ENCODE results near the gene CAMK2A. TPM values are rescaled to one million over a fixed set of nuclear protein-coding genes. Genes with fewer than 3 reads are reported as not detected.

Gene CAMK2A
- total and polyA plus RNA-seq, 5 donors = 8.0 to 18.4 (median 15.4) TPM

GRCh38 chr5:150206779-150207115 lies 82.8 kb downstream of the CAMK2A start:
- intact Hi-C loops (cut with DNase I) = no loop called here
- 91% methylated on average over 6 of the region's 6 CpGs for WGBS
- Histone ChIP-seq H3K4me3 (ENCODE audit: low read length) (no peak overlapping the region), H3K27me3 (ENCODE audit: control insufficient read depth, insufficient read depth) (no peaks in the 10 kb centered on the region), H3K4me1 (ENCODE audit: control insufficient read depth, insufficient read depth, low read length) (no peaks in the 10 kb centered on the region), H3K9me3 (ENCODE audit: control insufficient read depth, low read length) (no peaks in the 10 kb centered on the region), H3K27ac (ENCODE audit: low read length) (no peak overlapping the region)
- no peak for ATAC-seq
- DNase-seq = no peak

GRCh38 chr5:150206098-150206778 lies 83.3 kb downstream of the CAMK2A start:
- intact Hi-C loops (cut with DNase I) = no loop called here
- no peak for DNase-seq
- WGBS = 86% methylated on average over 6 of the region's 6 CpGs

GRCh38 chr5:150204590-150204960 lies 85.0 kb downstream of the CAMK2A start:
- 81% methylated on average over 13 of the region's 13 CpGs for WGBS
- peak in 1 of 2 donors; percentile 12 for ATAC-seq

More at GRCh38 chr5:150206098-150206778, 83.3 kb downstream of the CAMK2A start:
- Histone ChIP-seq H3K27ac (ENCODE audit: low read length) (no peak overlapping the region), H3K27me3 (ENCODE audit: control insufficient read depth, insufficient read depth) (no peaks in the 10 kb centered on the region), H3K4me1 (ENCODE audit: control insufficient read depth, insufficient read depth, low read length) (no peaks in the 10 kb centered on the region), H3K4me3 (ENCODE audit: low read length) (no peak overlapping the region), H3K9me3 (ENCODE audit: control insufficient read depth, low read length) (no peaks in the 10 kb centered on the region)
- no peak for ATAC-seq

GRCh38 chr5:150203832-150204589 lies 85.6 kb downstream of the CAMK2A start:
- WGBS = 68% methylated on average over 12 of the region's 12 CpGs
- no peaks in the 10 kb centered on the region for H3K9me3 ChIP-seq (ENCODE audit: control insufficient read depth, low read length)
- H3K27me3 ChIP-seq (ENCODE audit: control insufficient read depth, insufficient read depth) = no peaks in the 10 kb centered on the region
- ATAC-seq (peak in 1 of 2 donors; percentile 6), DNase-seq (peak; percentile 47 to 81 (median 74))
- no peak overlapping the region for H3K4me3 ChIP-seq (ENCODE audit: low read length)
- H3K27ac ChIP-seq (ENCODE audit: low read length) = no peak overlapping the region
- intact Hi-C loops (cut with DNase I) = no loop called here
- no peaks in the 10 kb centered on the region for H3K4me1 ChIP-seq (ENCODE audit: control insufficient read depth, insufficient read depth, low read length)

More at GRCh38 chr5:150204590-150204960, 85.0 kb downstream of the CAMK2A start:
- intact Hi-C loops (cut with DNase I) = no loop called here
- DNase-seq = no peak
- Histone ChIP-seq H3K27me3 (ENCODE audit: control insufficient read depth, insufficient read depth) (no peaks in the 10 kb centered on the region), H3K4me1 (ENCODE audit: control insufficient read depth, insufficient read depth, low read length) (no peaks in the 10 kb centered on the region), H3K4me3 (ENCODE audit: low read length) (no peak overlapping the region), H3K27ac (ENCODE audit: low read length) (no peak overlapping the region), H3K9me3 (ENCODE audit: control insufficient read depth, low read length) (no peaks in the 10 kb centered on the region)

- H3K27ac ChIP-seq (ENCODE audit: low read length) = no peak overlapping the region
- intact Hi-C loops (cut with DNase I) = no loop called here
- H3K27me3 ChIP-seq (ENCODE audit: control insufficient read depth, insufficient read depth) = no peaks in the 10 kb centered on the region
- DNase-seq = no peak
- H3K4me3 ChIP-seq (ENCODE audit: low read length) = no peak overlapping the region
- WGBS = 94% methylated on average over 10 of the region's 10 CpGs
- no peak for ATAC-seq
- no peaks in the 10 kb centered on the region for H3K9me3 ChIP-seq (ENCODE audit: control insufficient read depth, low read length)
- H3K4me1 ChIP-seq (ENCODE audit: control insufficient read depth, insufficient read depth, low read length) = no peaks in the 10 kb centered on the region
Observed at GRCh38 chr5:150202501-150202900, 87.1 kb downstream of the CAMK2A start.

GRCh38 chr5:150197476-150197875 lies 92.1 kb downstream of the CAMK2A start:
- H3K9me3 ChIP-seq (ENCODE audit: control insufficient read depth, low read length) = no peaks in the 10 kb centered on the region
- no peaks in the 10 kb centered on the region for H3K27me3 ChIP-seq (ENCODE audit: control insufficient read depth, insufficient read depth)
- H3K4me3 ChIP-seq (ENCODE audit: low read length) = no peak overlapping the region
- intact Hi-C loops (cut with DNase I) = no loop called here
- H3K27ac ChIP-seq (ENCODE audit: low read length) = no peak overlapping the region
- DNase-seq = no peak
- no peak for ATAC-seq
- no peaks in the 10 kb centered on the region for H3K4me1 ChIP-seq (ENCODE audit: control insufficient read depth, insufficient read depth, low read length)
- WGBS = 86% methylated on average over 1 of the region's 1 CpG

GRCh38 chr5:150196986-150197385 lies 92.6 kb downstream of the CAMK2A start:
- DNase-seq = peak in 1 of 3 donors; percentile 17
- H3K4me1 ChIP-seq (ENCODE audit: control insufficient read depth, insufficient read depth, low read length) = no peaks in the 10 kb centered on the region
- no peaks in the 10 kb centered on the region for H3K9me3 ChIP-seq (ENCODE audit: control insufficient read depth, low read length)
- no peak for ATAC-seq
- no peaks in the 10 kb centered on the region for H3K27me3 ChIP-seq (ENCODE audit: control insufficient read depth, insufficient read depth)
- no peak overlapping the region for H3K27ac ChIP-seq (ENCODE audit: low read length)
- intact Hi-C loops (cut with DNase I) = no loop called here
- 95% methylated on average over 16 of the region's 16 CpGs for WGBS
- H3K4me3 ChIP-seq (ENCODE audit: low read length) = no peak overlapping the region

- no peak overlapping the region for H3K4me3 ChIP-seq (ENCODE audit: low read length)
- DNase-seq (no peak), ATAC-seq (no peak)
- intact Hi-C loops (cut with DNase I) = no loop called here
- no peaks in the 10 kb centered on the region for H3K4me1 ChIP-seq (ENCODE audit: control insufficient read depth, insufficient read depth, low read length)
- WGBS = 73% methylated on average over 5 of the region's 5 CpGs
- no peaks in the 10 kb centered on the region for H3K27me3 ChIP-seq (ENCODE audit: control insufficient read depth, insufficient read depth)
- H3K9me3 ChIP-seq (ENCODE audit: control insufficient read depth, low read length) = no peaks in the 10 kb centered on the region
- H3K27ac ChIP-seq (ENCODE audit: low read length) = no peak overlapping the region
Observed at GRCh38 chr5:150196514-150196913, 93.1 kb downstream of the CAMK2A start.

GRCh38 chr5:150195736-150196485 lies 93.7 kb downstream of the CAMK2A start:
- intact Hi-C loops (cut with DNase I) = no loop called here
- DNase-seq = peak in 1 of 3 donors; percentile 5
- no peaks in the 10 kb centered on the region for H3K4me1 ChIP-seq (ENCODE audit: control insufficient read depth, insufficient read depth, low read length)
- no peaks in the 10 kb centered on the region for H3K27me3 ChIP-seq (ENCODE audit: control insufficient read depth, insufficient read depth)
- no peak for ATAC-seq
- WGBS = 80% methylated on average over 9 of the region's 9 CpGs
- H3K27ac ChIP-seq (ENCODE audit: low read length) = no peak overlapping the region
- no peak overlapping the region for H3K4me3 ChIP-seq (ENCODE audit: low read length)
- no peaks in the 10 kb centered on the region for H3K9me3 ChIP-seq (ENCODE audit: control insufficient read depth, low read length)

GRCh38 chr5:150192462-150192861 lies 97.1 kb downstream of the CAMK2A start:
- intact Hi-C loops (cut with DNase I) = no loop called here

GRCh38 chr5:150190987-150191386 lies 98.6 kb downstream of the CAMK2A start:
- Histone ChIP-seq H3K4me1 (ENCODE audit: control insufficient read depth, insufficient read depth, low read length) (no peaks in the 10 kb centered on the region), H3K9me3 (ENCODE audit: control insufficient read depth, low read length) (no peaks in the 10 kb centered on the region), H3K27ac (ENCODE audit: low read length) (no peak overlapping the region), H3K27me3 (ENCODE audit: control insufficient read depth, insufficient read depth) (no peaks in the 10 kb centered on the region), H3K4me3 (ENCODE audit: low read length) (no peak overlapping the region)
- ATAC-seq (no peak), DNase-seq (peak in 1 of 3 donors; percentile 15)
- 47% methylated on average over 2 of the region's 2 CpGs for WGBS
- intact Hi-C loops (cut with DNase I) = no loop called here

More at GRCh38 chr5:150192462-150192861, 97.1 kb downstream of the CAMK2A start:
- Histone ChIP-seq H3K4me1 (ENCODE audit: control insufficient read depth, insufficient read depth, low read length) (no peaks in the 10 kb centered on the region), H3K9me3 (ENCODE audit: control insufficient read depth, low read length) (no peaks in the 10 kb centered on the region), H3K27ac (ENCODE audit: low read length) (no peak overlapping the region), H3K4me3 (ENCODE audit: low read length) (no peak overlapping the region), H3K27me3 (ENCODE audit: control insufficient read depth, insufficient read depth) (no peaks in the 10 kb centered on the region)
- DNase-seq = peak in 1 of 3 donors; percentile 19
- ATAC-seq = no peak
- 76% methylated on average over 4 of the region's 4 CpGs for WGBS

Measured in right cardiac atrium (tissue), 5 donors.